ENCODE data around the gene MKKS. TPM values are rescaled to one million over a fixed set of nuclear protein-coding genes. Genes with fewer than 3 reads are reported as not detected.

MKKS gene
- total RNA-seq, 1 experiment from 2014 or later: 20.9 TPM

DNA sequence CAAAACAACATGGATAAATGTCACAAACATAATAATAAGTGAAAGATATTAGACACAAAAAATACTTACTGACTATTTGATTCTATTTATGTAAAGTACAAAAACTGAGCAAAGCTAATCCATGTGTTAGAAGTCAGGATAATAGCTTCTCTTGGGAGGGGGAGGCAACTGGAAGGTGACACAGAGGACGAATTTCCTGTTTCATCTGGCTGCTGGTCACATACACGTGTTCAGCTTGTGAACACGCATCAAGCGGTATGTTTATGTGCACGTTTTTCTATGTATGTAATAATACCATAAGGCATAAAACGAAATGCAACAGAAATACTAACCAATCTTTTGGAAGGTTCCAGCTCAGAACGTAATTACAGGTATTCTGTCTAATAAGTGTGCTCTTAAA lies 54.3 kb downstream of the MKKS start:
- H3K36me3 Mint-ChIP-seq: peaks cover 30% of the 10 kb centered on the region
- H3K9me3 Mint-ChIP-seq: peaks cover 38% of the 10 kb centered on the region
- ChIA-PET CTCF (no interaction called here), POLR2A (no interaction called here)
- 0 out of 2 replicates have a peak, but pooled peaks cover 4% of the 10 kb centered on the region for H3K4me1 Mint-ChIP-seq
- no peak overlapping the region for H3K4me3 Mint-ChIP-seq
- no peaks in the 10 kb centered on the region for H3K27me3 Mint-ChIP-seq (ENCODE audit: low read depth)
- no peak for TF ChIP-seq OVOL2 (CRISPR knock-in tag; IDR thresholded peaks at IDR 0.05; ENCODE audit: borderline replicate concordance)
- TF ChIP-seq, protein P1, sequence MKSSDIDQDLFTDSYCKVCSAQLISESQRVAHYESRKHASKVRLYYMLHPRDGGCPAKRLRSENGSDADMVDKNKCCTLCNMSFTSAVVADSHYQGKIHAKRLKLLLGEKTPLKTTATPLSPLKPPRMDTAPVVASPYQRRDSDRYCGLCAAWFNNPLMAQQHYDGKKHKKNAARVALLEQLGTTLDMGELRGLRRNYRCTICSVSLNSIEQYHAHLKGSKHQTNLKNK (CRISPR knock-in tag; IDR thresholded peaks at IDR 0.05): no peak
- TF ChIP-seq RORB (CRISPR knock-in tag; IDR thresholded peaks at IDR 0.05): no peak
- no peak for TF ChIP-seq JUN (CRISPR knock-in tag; IDR thresholded peaks at IDR 0.05)
- TF ChIP-seq, protein P2, sequence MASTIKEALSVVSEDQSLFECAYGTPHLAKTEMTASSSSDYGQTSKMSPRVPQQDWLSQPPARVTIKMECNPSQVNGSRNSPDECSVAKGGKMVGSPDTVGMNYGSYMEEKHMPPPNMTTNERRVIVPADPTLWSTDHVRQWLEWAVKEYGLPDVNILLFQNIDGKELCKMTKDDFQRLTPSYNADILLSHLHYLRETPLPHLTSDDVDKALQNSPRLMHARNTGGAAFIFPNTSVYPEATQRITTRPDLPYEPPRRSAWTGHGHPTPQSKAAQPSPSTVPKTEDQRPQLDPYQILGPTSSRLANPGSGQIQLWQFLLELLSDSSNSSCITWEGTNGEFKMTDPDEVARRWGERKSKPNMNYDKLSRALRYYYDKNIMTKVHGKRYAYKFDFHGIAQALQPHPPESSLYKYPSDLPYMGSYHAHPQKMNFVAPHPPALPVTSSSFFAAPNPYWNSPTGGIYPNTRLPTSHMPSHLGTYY (CRISPR knock-in tag; IDR thresholded peaks at IDR 0.05): no peak
- no peak overlapping the region for H3K27ac Mint-ChIP-seq
- DNase-seq (ENCODE audit: low spot score) (no peak), ATAC-seq (no peak)

DNA sequence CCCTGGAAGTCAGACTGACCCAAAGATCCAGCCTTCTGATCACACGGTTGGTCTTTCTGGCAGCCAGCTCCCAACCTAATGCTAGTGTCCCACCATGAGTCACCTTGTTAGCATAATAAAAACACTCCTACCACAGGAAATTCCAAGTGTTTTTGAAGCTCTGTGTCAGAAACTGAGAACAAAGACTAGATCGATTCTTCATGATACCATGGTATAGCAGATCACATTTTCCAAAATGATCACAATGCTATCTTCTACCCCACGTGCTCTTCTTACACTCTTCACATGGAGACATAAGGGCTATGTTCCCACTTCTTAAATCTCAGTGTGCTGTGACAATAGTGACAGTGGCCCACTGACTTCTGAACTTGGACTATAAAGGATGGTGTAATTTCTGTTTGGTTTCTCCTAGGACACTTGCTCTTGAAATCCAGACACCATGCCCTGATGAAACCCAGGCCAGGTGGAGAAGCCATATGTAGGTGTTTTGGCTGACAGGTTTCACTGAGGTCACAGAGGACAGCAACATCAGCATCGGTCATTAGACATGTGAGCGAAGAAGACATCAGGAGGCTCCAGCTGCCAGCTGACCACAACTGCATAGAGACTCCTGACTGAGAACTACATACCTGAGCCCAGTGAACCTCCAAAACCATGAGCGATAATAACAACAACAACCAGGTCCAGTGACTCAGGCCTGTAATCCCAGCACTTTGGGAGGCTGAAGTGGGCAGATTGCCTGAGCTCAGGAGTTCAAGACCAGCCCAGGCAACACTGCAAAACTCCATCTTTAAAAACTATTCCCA lies 57.5 kb downstream of the MKKS start:
- TF ChIP-seq, protein P1 (CRISPR knock-in tag; IDR thresholded peaks at IDR 0.05): no peak
- no peak for TF ChIP-seq IRF2 (CRISPR knock-in tag; IDR thresholded peaks at IDR 0.05; ENCODE audit: borderline replicate concordance, low read depth)
- TF ChIP-seq ETV6 (CRISPR knock-in tag; IDR thresholded peaks at IDR 0.05): no peak
- TF ChIP-seq ZBTB21 (CRISPR knock-in tag; IDR thresholded peaks at IDR 0.05; ENCODE audit: borderline replicate concordance): no peak
- TF ChIP-seq, protein P3, sequence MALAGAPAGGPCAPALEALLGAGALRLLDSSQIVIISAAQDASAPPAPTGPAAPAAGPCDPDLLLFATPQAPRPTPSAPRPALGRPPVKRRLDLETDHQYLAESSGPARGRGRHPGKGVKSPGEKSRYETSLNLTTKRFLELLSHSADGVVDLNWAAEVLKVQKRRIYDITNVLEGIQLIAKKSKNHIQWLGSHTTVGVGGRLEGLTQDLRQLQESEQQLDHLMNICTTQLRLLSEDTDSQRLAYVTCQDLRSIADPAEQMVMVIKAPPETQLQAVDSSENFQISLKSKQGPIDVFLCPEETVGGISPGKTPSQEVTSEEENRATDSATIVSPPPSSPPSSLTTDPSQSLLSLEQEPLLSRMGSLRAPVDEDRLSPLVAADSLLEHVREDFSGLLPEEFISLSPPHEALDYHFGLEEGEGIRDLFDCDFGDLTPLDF (CRISPR knock-in tag; IDR thresholded peaks at IDR 0.05): no peak
- no peak for TF ChIP-seq NFATC4 (CRISPR knock-in tag; IDR thresholded peaks at IDR 0.05)
- TF ChIP-seq, protein P4, sequence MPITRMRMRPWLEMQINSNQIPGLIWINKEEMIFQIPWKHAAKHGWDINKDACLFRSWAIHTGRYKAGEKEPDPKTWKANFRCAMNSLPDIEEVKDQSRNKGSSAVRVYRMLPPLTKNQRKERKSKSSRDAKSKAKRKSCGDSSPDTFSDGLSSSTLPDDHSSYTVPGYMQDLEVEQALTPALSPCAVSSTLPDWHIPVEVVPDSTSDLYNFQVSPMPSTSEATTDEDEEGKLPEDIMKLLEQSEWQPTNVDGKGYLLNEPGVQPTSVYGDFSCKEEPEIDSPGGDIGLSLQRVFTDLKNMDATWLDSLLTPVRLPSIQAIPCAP (CRISPR knock-in tag; IDR thresholded peaks at IDR 0.05): no peak
- TF ChIP-seq NFYB (CRISPR knock-in tag; conservative IDR thresholded peaks at IDR 0.05; ENCODE audit: low read depth): no peak
- TF ChIP-seq FOXP1 (CRISPR knock-in tag; IDR thresholded peaks at IDR 0.05; ENCODE audit: borderline replicate concordance): no peak
- TF ChIP-seq, protein P5, sequence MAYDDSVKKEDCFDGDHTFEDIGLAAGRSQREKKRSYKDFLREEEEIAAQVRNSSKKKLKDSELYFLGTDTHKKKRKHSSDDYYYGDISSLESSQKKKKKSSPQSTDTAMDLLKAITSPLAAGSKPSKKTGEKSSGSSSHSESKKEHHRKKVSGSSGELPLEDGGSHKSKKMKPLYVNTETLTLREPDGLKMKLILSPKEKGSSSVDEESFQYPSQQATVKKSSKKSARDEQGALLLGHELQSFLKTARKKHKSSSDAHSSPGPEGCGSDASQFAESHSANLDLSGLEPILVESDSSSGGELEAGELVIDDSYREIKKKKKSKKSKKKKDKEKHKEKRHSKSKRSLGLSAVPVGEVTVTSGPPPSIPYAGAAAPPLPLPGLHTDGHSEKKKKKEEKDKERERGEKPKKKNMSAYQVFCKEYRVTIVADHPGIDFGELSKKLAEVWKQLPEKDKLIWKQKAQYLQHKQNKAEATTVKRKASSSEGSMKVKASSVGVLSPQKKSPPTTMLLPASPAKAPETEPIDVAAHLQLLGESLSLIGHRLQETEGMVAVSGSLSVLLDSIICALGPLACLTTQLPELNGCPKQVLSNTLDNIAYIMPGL (CRISPR knock-in tag; IDR thresholded peaks at IDR 0.05): no peak
- DNase-seq (ENCODE audit: low spot score) (no peak), ATAC-seq (peak; percentile 20; the same call in 1 of the 2 replicates)
- Mint-ChIP-seq H3K9me3 (peaks cover 53% of the 10 kb centered on the region), H3K27ac (no peak overlapping the region), H3K4me3 (no peak overlapping the region), H3K27me3 (ENCODE audit: low read depth) (no peaks in the 10 kb centered on the region), H3K36me3 (peaks cover 41% of the 10 kb centered on the region), H3K4me1 (0 out of 2 replicates have a peak, but pooled peaks cover 4% of the 10 kb centered on the region)
- POLR2A ChIA-PET: no interaction called here
- CTCF ChIA-PET: interaction anchor here (1.2 kb wide), 1 partner anchor 58 kb away, joined by 3 read pairs; the partner anchor contains the start of genes MKKS and SLX4IP

DNA sequence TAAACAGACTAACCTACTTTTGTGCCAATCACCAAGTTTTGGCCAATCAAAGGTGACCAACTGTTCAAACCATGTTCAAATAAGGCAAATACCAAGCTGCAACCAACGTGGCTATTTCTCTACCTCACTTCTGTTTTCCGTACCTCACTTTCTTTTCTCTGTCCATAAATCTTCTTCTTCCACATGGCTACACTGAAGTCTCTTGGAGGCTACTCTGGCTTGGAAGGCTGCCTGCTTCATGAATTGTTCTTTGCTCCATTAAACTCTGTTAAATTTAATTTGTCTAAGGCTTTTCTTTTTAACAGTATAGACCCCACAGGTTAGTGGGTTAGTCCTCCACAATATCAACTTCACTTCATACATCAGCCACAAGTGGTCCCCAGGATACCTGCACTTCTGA lies 58.8 kb downstream of the MKKS start:
- H3K27ac Mint-ChIP-seq: no peak overlapping the region
- peaks cover 53% of the 10 kb centered on the region for H3K9me3 Mint-ChIP-seq
- 0 out of 2 replicates have a peak, but pooled peaks cover 4% of the 10 kb centered on the region for H3K4me1 Mint-ChIP-seq
- DNase-seq (ENCODE audit: low spot score) (no peak), ATAC-seq (no peak)
- peaks cover 41% of the 10 kb centered on the region for H3K36me3 Mint-ChIP-seq
- ChIA-PET CTCF (no interaction called here), POLR2A (no interaction called here)
- no peak overlapping the region for H3K4me3 Mint-ChIP-seq
- H3K27me3 Mint-ChIP-seq (ENCODE audit: low read depth): no peaks in the 10 kb centered on the region
- no peak for TF ChIP-seq GTF2I (CRISPR knock-in tag; conservative IDR thresholded peaks at IDR 0.05)
- TF ChIP-seq RELA (CRISPR knock-in tag; IDR thresholded peaks at IDR 0.05; ENCODE audit: borderline replicate concordance): no peak
- TF ChIP-seq, protein P6, sequence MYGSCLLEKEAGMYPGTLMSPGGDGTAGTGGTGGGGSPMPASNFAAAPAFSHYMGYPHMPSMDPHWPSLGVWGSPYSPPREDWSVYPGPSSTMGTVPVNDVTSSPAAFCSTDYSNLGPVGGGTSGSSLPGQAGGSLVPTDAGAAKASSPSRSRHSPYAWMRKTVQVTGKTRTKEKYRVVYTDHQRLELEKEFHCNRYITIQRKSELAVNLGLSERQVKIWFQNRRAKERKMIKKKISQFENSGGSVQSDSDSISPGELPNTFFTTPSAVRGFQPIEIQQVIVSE (CRISPR knock-in tag; IDR thresholded peaks at IDR 0.05; ENCODE audit: borderline replicate concordance): no peak
- TF ChIP-seq, protein P7, sequence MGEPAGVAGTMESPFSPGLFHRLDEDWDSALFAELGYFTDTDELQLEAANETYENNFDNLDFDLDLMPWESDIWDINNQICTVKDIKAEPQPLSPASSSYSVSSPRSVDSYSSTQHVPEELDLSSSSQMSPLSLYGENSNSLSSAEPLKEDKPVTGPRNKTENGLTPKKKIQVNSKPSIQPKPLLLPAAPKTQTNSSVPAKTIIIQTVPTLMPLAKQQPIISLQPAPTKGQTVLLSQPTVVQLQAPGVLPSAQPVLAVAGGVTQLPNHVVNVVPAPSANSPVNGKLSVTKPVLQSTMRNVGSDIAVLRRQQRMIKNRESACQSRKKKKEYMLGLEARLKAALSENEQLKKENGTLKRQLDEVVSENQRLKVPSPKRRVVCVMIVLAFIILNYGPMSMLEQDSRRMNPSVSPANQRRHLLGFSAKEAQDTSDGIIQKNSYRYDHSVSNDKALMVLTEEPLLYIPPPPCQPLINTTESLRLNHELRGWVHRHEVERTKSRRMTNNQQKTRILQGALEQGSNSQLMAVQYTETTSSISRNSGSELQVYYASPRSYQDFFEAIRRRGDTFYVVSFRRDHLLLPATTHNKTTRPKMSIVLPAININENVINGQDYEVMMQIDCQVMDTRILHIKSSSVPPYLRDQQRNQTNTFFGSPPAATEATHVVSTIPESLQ (CRISPR knock-in tag; IDR thresholded peaks at IDR 0.05): no peak
- TF ChIP-seq, protein P5 (CRISPR knock-in tag; IDR thresholded peaks at IDR 0.05): no peak
- no peak for TF ChIP-seq NFATC4 (CRISPR knock-in tag; IDR thresholded peaks at IDR 0.05)

All from WTC11 (cell line).